Measurements from ENCODE around the gene WWOX. TPM values are rescaled to one million over a fixed set of nuclear protein-coding genes. Genes with fewer than 3 reads are reported as not detected.

WWOX gene
- polyA plus RNA-seq, 1 donor (not counting 4 experiments of a cell fraction or from before 2014, with no cell fraction given): 5.1 TPM

DNA sequence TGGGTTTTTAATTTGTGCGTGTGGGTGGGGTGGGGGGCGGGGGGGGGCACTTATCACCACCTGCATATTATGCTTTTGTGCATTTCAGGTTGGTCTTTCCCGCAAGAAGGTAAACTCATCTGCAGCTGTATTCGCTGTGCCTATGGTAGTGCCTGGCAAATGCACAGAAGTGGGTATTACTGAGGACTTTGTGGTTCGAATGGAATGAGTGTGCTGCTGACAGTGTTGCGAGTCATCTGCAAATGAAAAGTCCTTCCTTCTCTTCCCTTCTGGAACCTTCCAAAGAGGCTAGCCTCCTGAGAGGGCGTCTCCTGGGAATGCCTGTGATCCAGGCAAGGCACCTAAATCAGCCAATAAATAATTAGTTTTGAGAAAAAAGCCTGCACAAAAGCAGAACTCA lies 968.1 kb downstream of the WWOX start:
- FAIRE-seq (peak; percentile 93), DNase-seq (ENCODE audit: low read depth, low spot score) (no peak)
- Histone ChIP-seq H3K9me1 (ENCODE audit: control insufficient read depth, extremely low read depth, insufficient read depth, low read length) (no peaks in the 10 kb centered on the region), H3K79me2 (ENCODE audit: control insufficient read depth, insufficient read depth, low read length) (no peaks in the 10 kb centered on the region), H3K27me3 (ENCODE audit: control insufficient read depth, extremely low read depth, insufficient read depth, low read length) (peaks cover 6% of the 10 kb centered on the region), H3K4me3 (ENCODE audit: control insufficient read depth in 2 of 3, extremely low read depth in 1 of 3, insufficient read depth in 2 of 3, low read depth in 1 of 3, low read length in 3 of 3) (no peak overlapping the region), H2AFZ (ENCODE audit: control insufficient read depth, low read length) (no peak overlapping the region), H3K9ac (ENCODE audit: control insufficient read depth, extremely low read depth, insufficient read depth, low read length) (no peak overlapping the region), H3K36me3 (ENCODE audit: control insufficient read depth in 2 of 2, extremely low read depth in 1 of 2, insufficient read depth in 2 of 2, low read length in 2 of 2) (no peaks in the 10 kb centered on the region), H4K20me1 (ENCODE audit: control insufficient read depth, extremely low read depth, insufficient read depth, low read length) (no peaks in the 10 kb centered on the region), H3K4me1 (ENCODE audit: control insufficient read depth, extremely low read depth, insufficient read depth, low read length) (peaks cover 14% of the 10 kb centered on the region), H3K27ac (ENCODE audit: control insufficient read depth, insufficient read depth, low read length) (no peak overlapping the region), H3K4me2 (ENCODE audit: control insufficient read depth, extremely low read depth, insufficient read depth, low read depth, low read length) (no peak overlapping the region), H3K9me3 (ENCODE audit: control insufficient read depth, low read depth, low read length) (no peaks in the 10 kb centered on the region)
- dilution Hi-C loops (cut with MboI; ENCODE audit: extremely low pct_ligation_motif_present, low sequenced_read_pairs): no loop called here
- TF ChIP-seq EZH2 (IDR thresholded peaks at IDR 0.05; ENCODE audit: low read length) (no peak), CTCF (optimal IDR thresholded peaks at IDR 0.05 in 1 of 3, IDR thresholded peaks at IDR 0.05 in 1 of 3, conservative IDR thresholded peaks at IDR 0.05 in 1 of 3; ENCODE audit: extremely low read depth in 1 of 3, insufficient read depth in 2 of 3, low read length in 3 of 3) (no peak)

DNA sequence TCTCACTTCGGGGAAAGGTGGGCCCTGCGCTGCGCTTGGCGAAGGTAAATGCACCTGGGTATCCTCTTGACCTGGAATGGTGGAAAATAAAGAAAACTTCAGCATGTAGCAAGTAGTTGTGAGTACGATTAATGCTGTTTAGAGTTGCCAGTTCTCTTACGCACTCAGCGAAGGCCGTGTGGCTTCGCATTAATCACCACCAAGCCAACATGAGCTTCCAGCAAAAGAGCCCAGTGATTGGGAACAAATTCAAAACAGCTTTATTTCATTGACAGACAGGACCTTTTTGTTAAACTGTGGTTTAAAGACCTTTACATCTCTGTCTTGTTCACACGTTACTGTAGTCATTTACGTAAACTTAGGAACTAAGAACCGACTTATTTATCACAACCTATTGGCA lies 969.7 kb downstream of the WWOX start:
- H3K27ac ChIP-seq (ENCODE audit: control insufficient read depth, insufficient read depth, low read length): no peak overlapping the region
- dilution Hi-C loops (cut with MboI; ENCODE audit: extremely low pct_ligation_motif_present, low sequenced_read_pairs): no loop called here

More for the DNA sequence above, 969.7 kb downstream of the WWOX start:
- H3K36me3 ChIP-seq (ENCODE audit: control insufficient read depth in 2 of 2, extremely low read depth in 1 of 2, insufficient read depth in 2 of 2, low read length in 2 of 2): no peaks in the 10 kb centered on the region
- H3K4me3 ChIP-seq (ENCODE audit: control insufficient read depth in 2 of 3, extremely low read depth in 1 of 3, insufficient read depth in 2 of 3, low read depth in 1 of 3, low read length in 3 of 3): no peak overlapping the region
- H3K4me2 ChIP-seq (ENCODE audit: control insufficient read depth, extremely low read depth, insufficient read depth, low read depth, low read length): no peak overlapping the region
- H2AFZ ChIP-seq (ENCODE audit: control insufficient read depth, low read length): no peak overlapping the region
- H3K9ac ChIP-seq (ENCODE audit: control insufficient read depth, extremely low read depth, insufficient read depth, low read length): no peak overlapping the region
- H3K9me1 ChIP-seq (ENCODE audit: control insufficient read depth, extremely low read depth, insufficient read depth, low read length): no peaks in the 10 kb centered on the region
- peaks cover 14% of the 10 kb centered on the region for H3K4me1 ChIP-seq (ENCODE audit: control insufficient read depth, extremely low read depth, insufficient read depth, low read length)
- H3K79me2 ChIP-seq (ENCODE audit: control insufficient read depth, insufficient read depth, low read length): no peaks in the 10 kb centered on the region
- DNase-seq (ENCODE audit: low read depth, low spot score) (no peak), FAIRE-seq (no peak)
- no peaks in the 10 kb centered on the region for H4K20me1 ChIP-seq (ENCODE audit: control insufficient read depth, extremely low read depth, insufficient read depth, low read length)
- H3K9me3 ChIP-seq (ENCODE audit: control insufficient read depth, low read depth, low read length): no peaks in the 10 kb centered on the region
- TF ChIP-seq EZH2 (IDR thresholded peaks at IDR 0.05; ENCODE audit: low read length) (no peak), CTCF (optimal IDR thresholded peaks at IDR 0.05 in 1 of 3, IDR thresholded peaks at IDR 0.05 in 1 of 3, conservative IDR thresholded peaks at IDR 0.05 in 1 of 3; ENCODE audit: extremely low read depth in 1 of 3, insufficient read depth in 2 of 3, low read length in 3 of 3) (no peak)
- H3K27me3 ChIP-seq (ENCODE audit: control insufficient read depth, extremely low read depth, insufficient read depth, low read length): peaks cover 6% of the 10 kb centered on the region

Measured in keratinocyte (primary cell).